B cell (primary cell): Measurements from ENCODE around the gene PPEF1. TPM values are rescaled to one million over a fixed set of nuclear protein-coding genes. Genes with fewer than 3 reads are reported as not detected.

ENCODE experiments used
- ATAC-seq: fragments of 200-7000 bp; cut with Tn5 transposase; one replicate; pipeline ENCODE4 v1.10.0; 2021; ENCODE audit warnings: low read depth, mild to moderate bottlenecking, moderate number of reproducible peaks, moderate library complexity
- CTCF ChIA-PET: fragments of 350-600 bp; sonication (Branson Sonifier 250); formaldehyde crosslinking; loops from one replicate; lab custom pipeline; 2021; ENCODE audit warnings: antibody characterized with exemption, inconsistent platforms; lab: Charles Lee
- POLR2A ChIA-PET: fragments of 350-600 bp; sonication (Branson Sonifier 250); formaldehyde crosslinking; loops from one replicate; lab custom pipeline; 2021; ENCODE audit warnings: antibody characterized with exemption; lab: Charles Lee
- DNase-seq: peaks from one replicate; pipeline ENCODE4 v3.0.0; 2013
- H2AFZ ChIP-seq: 2 replicates; pipeline ENCODE4 v1.6.1; 2012; ENCODE audit warnings: mild to moderate bottlenecking, low read depth, low read length; ENCODE audit not compliant: insufficient read depth, poor library complexity, severe bottlenecking
- H3K27ac ChIP-seq, 2 donors: 1 replicate in 1 of 2; 2 replicates in 1 of 2; pipeline ENCODE4 v1.5.1; 2012 to 2013; ENCODE audit warnings: low read length in 2 of 2, mild to moderate bottlenecking in 2 of 2, moderate library complexity in 1 of 2
- H3K27me3 ChIP-seq, 4 experiments: fragments of 200-600 bp in 1 of 4; sonication (generic) in 1 of 4; replicated peaks in 1 of 4; 1 replicate in 2 of 4; 2 replicates in 2 of 4; pipeline versions ENCODE4 v1.6.1 to v1.7.0; 2013 to 2016; ENCODE audit warnings: low read length in 3 of 4, mild to moderate bottlenecking in 2 of 4, mixed read lengths in 1 of 4, moderate library complexity in 1 of 4; ENCODE audit not compliant: insufficient read depth in 4 of 4, control insufficient read depth in 3 of 4; ENCODE audit errors: control extremely low read depth in 1 of 4
- H3K36me3 ChIP-seq, 2 experiments: replicated peaks in 1 of 2; 1 replicate in 1 of 2; 2 replicates in 1 of 2; pipeline versions ENCODE4 v1.6.1 to v1.7.1; 2013; ENCODE audit warnings: low read length in 1 of 2; ENCODE audit not compliant: insufficient read depth in 2 of 2, control insufficient read depth in 1 of 2; ENCODE audit errors: control extremely low read depth in 1 of 2, extremely low read depth in 1 of 2
- H3K4me1 ChIP-seq, 2 donors: fragments of 200-600 bp in 1 of 2; sonication (generic) in 1 of 2; 1 replicate in 1 of 2; 2 replicates in 1 of 2; pipeline versions ENCODE4 v1.5.1 to v1.6.1; 2013 to 2017; ENCODE audit warnings: low read length in 2 of 2; ENCODE audit not compliant: control insufficient read depth in 2 of 2, insufficient read depth in 2 of 2
- H3K4me2 ChIP-seq: replicated peaks from 2 replicates; pipeline ENCODE3; 2012; ENCODE audit warnings: mild to moderate bottlenecking, low read depth, low read length; ENCODE audit not compliant: poor library complexity, severe bottlenecking
- H3K4me3 ChIP-seq, 5 experiments: fragments of 200-600 bp in 1 of 5; sonication (generic) in 1 of 5; 1 replicate in 3 of 5; 2 replicates in 2 of 5; pipeline versions ENCODE4 v1.5.1 to v1.7.0; 2011 to 2016; ENCODE audit warnings: low read length in 4 of 5, mild to moderate bottlenecking in 4 of 5, low read depth in 2 of 5, control low read depth in 1 of 5, moderate library complexity in 1 of 5; ENCODE audit not compliant: insufficient read depth in 1 of 5; ENCODE audit errors: control extremely low read depth in 1 of 5, extremely low read depth in 1 of 5
- H3K79me2 ChIP-seq: fragments of 200-600 bp; sonication (generic); one replicate; pipeline ENCODE4 v1.6.0; 2016; ENCODE audit warnings: low read length; ENCODE audit not compliant: control insufficient read depth, insufficient read depth
- H3K9ac ChIP-seq: fragments of 200-600 bp; sonication (generic); 2 replicates; pipeline ENCODE4 v1.6.1; 2017; ENCODE audit warnings: mild to moderate bottlenecking, low read length, moderate library complexity
- H3K9me3 ChIP-seq, 3 donors: one replicate each; pipeline versions ENCODE4 v1.6.1 to v1.7.1; 2013; ENCODE audit warnings: low read length in 2 of 3; ENCODE audit not compliant: control insufficient read depth in 2 of 3, insufficient read depth in 1 of 3; ENCODE audit errors: control extremely low read depth in 1 of 3
- H4K20me1 ChIP-seq: 2 replicates; pipeline ENCODE4 v1.6.0; 2012; ENCODE audit warnings: mild to moderate bottlenecking, low read length; ENCODE audit not compliant: insufficient read depth, control insufficient read depth, poor library complexity, severe bottlenecking
- H3K27ac Mint-ChIP-seq: one replicate; pipeline ENCODE4 v1.8.0; 2021; ENCODE audit warnings: mixed read lengths
- H3K27me3 Mint-ChIP-seq: one replicate; pipeline ENCODE4 v1.8.0; 2021; ENCODE audit warnings: mixed read lengths
- H3K4me1 Mint-ChIP-seq: one replicate; pipeline ENCODE4 v1.8.0; 2021; ENCODE audit warnings: mixed read lengths
- H3K4me3 Mint-ChIP-seq: one replicate; pipeline ENCODE4 v1.8.0; 2021; ENCODE audit warnings: mixed read lengths
- H3K9me3 Mint-ChIP-seq: one replicate; pipeline ENCODE4 v1.8.0; 2022; ENCODE audit warnings: mixed read lengths; ENCODE audit not compliant: insufficient read depth
- CTCF ChIP-seq: fragments of 200-600 bp; IDR thresholded peaks from one replicate; pipeline ENCODE4 v1.8.0; 2022; ENCODE audit warnings: antibody characterized with exemption, mild to moderate bottlenecking
- EZH2 ChIP-seq: IDR thresholded peaks from 2 replicates; pipeline ENCODE4 v1.6.1; 2012; ENCODE audit warnings: borderline replicate concordance, low read depth, mild to moderate bottlenecking, moderate library complexity, low read length; ENCODE audit not compliant: insufficient read depth, poor library complexity, severe bottlenecking
- WGBS: methylation state at CpG from one replicate; pipeline ENCODE4 v1.1.5; 2013; ENCODE audit warnings: missing lambda C conversion rate; ENCODE audit not compliant: insufficient coverage; 5-methylcytosine and 5-hydroxymethylcytosine counted together
- intact Hi-C: fragments of 100-400 bp; cut with micrococcal nuclease; formaldehyde crosslinking; loops from one replicate; pipeline ENCODE4 v1.10.0; 2022
- polyA plus RNA-seq: library from polyadenylated mRNA; depleted of rRNA; stranded (reverse); fragments of >200 nt; gene quantifications from 2 replicates; pipeline ENCODE4 v1.2.3, GENCODE V29; 2012
- total RNA-seq, 2 donors: library from RNA; stranded (reverse); fragments of 120-200 nt in 1 of 2; gene quantifications; 1 replicate in 1 of 2; 2 replicates in 1 of 2; pipeline versions ENCODE4 v1.2.3 to v1.2.4, GENCODE V29; 2013 to 2022

Gene PPEF1
- total and polyA plus RNA-seq, 2 donors (not counting 1 experiment from before 2014, with no cell fraction given), result 0.22 to 0.52 TPM

GRCh38 chrX:18755651-18756050, 48.2 kb downstream of the PPEF1 start:
- CTCF ChIA-PET, result no interaction called here
- no peaks in the 10 kb centered on the region for H3K27me3 ChIP-seq
- no peak overlapping the region for H2AFZ ChIP-seq
- H3K27ac ChIP-seq, result no peak overlapping the region
- DNase-seq, result no peak
- no peaks in the 10 kb centered on the region for H3K36me3 ChIP-seq
- no peak overlapping the region for H3K9ac ChIP-seq
- no peaks in the 10 kb centered on the region for H3K9me3 Mint-ChIP-seq
- H3K27ac Mint-ChIP-seq, result no peak overlapping the region
- intact Hi-C loops, result no loop called here
- H3K4me3 ChIP-seq, result no peak overlapping the region
- POLR2A ChIA-PET, result no interaction called here
- ATAC-seq, result no peak
- no peak overlapping the region for H3K4me2 ChIP-seq
- H3K4me1 Mint-ChIP-seq, result no peaks in the 10 kb centered on the region
- WGBS, result no CpG with 5 or more reads among the region's 4 CpGs
- no peaks in the 10 kb centered on the region for H3K4me1 ChIP-seq
- TF ChIP-seq CTCF (no peak), EZH2 (no peak)
- H3K9me3 ChIP-seq, result no peaks in the 10 kb centered on the region
- H3K27me3 Mint-ChIP-seq, result peaks cover 4% of the 10 kb centered on the region
- no peaks in the 10 kb centered on the region for H4K20me1 ChIP-seq
- H3K4me3 Mint-ChIP-seq, result no peak overlapping the region
- H3K79me2 ChIP-seq, result no peaks in the 10 kb centered on the region

GRCh38 chrX:18757956-18758932, 50.8 kb downstream of the PPEF1 start:
- H3K4me1 Mint-ChIP-seq, result no peaks in the 10 kb centered on the region
- no peak for ATAC-seq
- Histone ChIP-seq H2AFZ (no peak overlapping the region), H3K9me3 (no peaks in the 10 kb centered on the region), H3K27me3 (no peaks in the 10 kb centered on the region), H3K4me3 (no peak overlapping the region), H3K9ac (no peak overlapping the region), H3K36me3 (no peaks in the 10 kb centered on the region), H4K20me1 (no peaks in the 10 kb centered on the region), H3K79me2 (no peaks in the 10 kb centered on the region), H3K27ac (no peak overlapping the region), H3K4me2 (no peak overlapping the region), H3K4me1 (no peaks in the 10 kb centered on the region)
- H3K27me3 Mint-ChIP-seq, result peaks cover 4% of the 10 kb centered on the region
- CTCF ChIA-PET, result no interaction called here
- no peak overlapping the region for H3K27ac Mint-ChIP-seq
- H3K4me3 Mint-ChIP-seq, result no peak overlapping the region
- WGBS, result no CpG with 5 or more reads among the region's 11 CpGs
- DNase-seq, result no peak
- TF ChIP-seq CTCF (no peak), EZH2 (no peak)
- H3K9me3 Mint-ChIP-seq, result no peaks in the 10 kb centered on the region
- POLR2A ChIA-PET, result no interaction called here
- intact Hi-C loops, result no loop called here
